Neural progenitor cell (in vitro differentiated cells): ENCODE results near the gene TRIM31. TPM values are rescaled to one million over a fixed set of nuclear protein-coding genes. Genes with fewer than 3 reads are reported as not detected.

Experiments used
- DNase-seq: peaks from one replicate; pipeline ENCODE4 v3.0.0-alpha.2; 2016; ENCODE audit warnings: low spot score
- H2AFZ ChIP-seq: fragments of 200-600 bp; sonication (generic); replicated peaks from 2 replicates; pipeline ENCODE4 v1.6.1; 2016; ENCODE audit warnings: antibody characterized with exemption
- H3F3A ChIP-seq: fragments of 200-600 bp; sonication (generic); 2 replicates; pipeline ENCODE4 v1.6.1; 2016; ENCODE audit warnings: antibody characterized with exemption, low read depth
- H3K27ac ChIP-seq: fragments of 200-600 bp; sonication (generic); 2 replicates; pipeline ENCODE4 v1.5.1; 2016; ENCODE audit warnings: mild to moderate bottlenecking
- H3K27me3 ChIP-seq: fragments of 200-600 bp; sonication (generic); 2 replicates; pipeline ENCODE4 v1.6.1; 2016; ENCODE audit warnings: mild to moderate bottlenecking, moderate library complexity
- H3K36me3 ChIP-seq: fragments of 200-600 bp; sonication (generic); 2 replicates; pipeline ENCODE4 v1.5.1; 2016
- H3K4me1 ChIP-seq: fragments of 200-600 bp; sonication (generic); 2 replicates; pipeline ENCODE4 v1.6.1; 2016; ENCODE audit warnings: mixed run types
- H3K4me2 ChIP-seq: fragments of 200-600 bp; sonication (generic); 2 replicates; pipeline ENCODE4 v1.6.1; 2016
- H3K4me3 ChIP-seq: fragments of 200-600 bp; sonication (generic); 2 replicates; pipeline ENCODE4 v1.5.1; 2016
- H3K79me2 ChIP-seq: fragments of 200-600 bp; sonication (generic); 2 replicates; pipeline ENCODE4 v1.6.1; 2016; ENCODE audit warnings: low read depth
- H3K9ac ChIP-seq: fragments of 200-600 bp; sonication (generic); 2 replicates; pipeline ENCODE4 v1.6.1; 2016
- H3K9me3 ChIP-seq: fragments of 200-600 bp; sonication (generic); 2 replicates; pipeline ENCODE4 v1.5.1; 2016; ENCODE audit warnings: low read depth
- H4K20me1 ChIP-seq: fragments of 200-600 bp; sonication (generic); 2 replicates; pipeline ENCODE4 v1.6.1; 2016; ENCODE audit warnings: low read depth
- H3K27ac Mint-ChIP-seq: 3 replicates; pipeline ENCODE4 v1.8.0; 2021; ENCODE audit warnings: mixed read lengths
- H3K27me3 Mint-ChIP-seq: 2 replicates; pipeline ENCODE4 v1.8.0; 2022; ENCODE audit warnings: low read depth, mild to moderate bottlenecking, inconsistent platforms, moderate library complexity, mixed read lengths; ENCODE audit not compliant: insufficient read depth
- H3K36me3 Mint-ChIP-seq: 3 replicates; pipeline ENCODE4 v1.8.0; 2021; ENCODE audit warnings: mixed read lengths
- H3K4me1 Mint-ChIP-seq: 3 replicates; pipeline ENCODE4 v1.8.0; 2021; ENCODE audit warnings: mixed read lengths
- H3K4me3 Mint-ChIP-seq: 3 replicates; pipeline ENCODE4 v1.8.0; 2021; ENCODE audit warnings: mild to moderate bottlenecking, moderate library complexity, mixed read lengths
- H3K9me3 Mint-ChIP-seq: 3 replicates; pipeline ENCODE4 v1.8.0; 2020; ENCODE audit warnings: mixed read lengths
- EZH2 ChIP-seq: fragments of 200-600 bp; sonication (generic); IDR thresholded peaks from 2 replicates; pipeline ENCODE4 v1.6.1; 2017; ENCODE audit warnings: antibody characterized with exemption, mild to moderate bottlenecking, moderate library complexity
- EZH2phosphoT487 ChIP-seq: fragments of 200-600 bp; sonication (generic); IDR thresholded peaks from 2 replicates; pipeline ENCODE4 v1.6.1; 2017; ENCODE audit warnings: antibody characterized with exemption
- total RNA-seq: library from RNA; depleted of rRNA; stranded (reverse); fragments of >200 nt; gene quantifications from 2 replicates; pipeline ENCODE4 v1.2.3, GENCODE V29; 2015; ENCODE audit warnings: low replicate concordance
- TF ChIP-seq, protein P1 (sequence below): fragments of 200-600 bp; sonication (generic); IDR thresholded peaks from 2 replicates; pipeline ENCODE4 v1.5.1; 2017; ENCODE audit warnings: antibody characterized with exemption, mild to moderate bottlenecking

TRIM31 gene
- total RNA-seq, 1 donor from 2014 or later = not detected

DNA sequence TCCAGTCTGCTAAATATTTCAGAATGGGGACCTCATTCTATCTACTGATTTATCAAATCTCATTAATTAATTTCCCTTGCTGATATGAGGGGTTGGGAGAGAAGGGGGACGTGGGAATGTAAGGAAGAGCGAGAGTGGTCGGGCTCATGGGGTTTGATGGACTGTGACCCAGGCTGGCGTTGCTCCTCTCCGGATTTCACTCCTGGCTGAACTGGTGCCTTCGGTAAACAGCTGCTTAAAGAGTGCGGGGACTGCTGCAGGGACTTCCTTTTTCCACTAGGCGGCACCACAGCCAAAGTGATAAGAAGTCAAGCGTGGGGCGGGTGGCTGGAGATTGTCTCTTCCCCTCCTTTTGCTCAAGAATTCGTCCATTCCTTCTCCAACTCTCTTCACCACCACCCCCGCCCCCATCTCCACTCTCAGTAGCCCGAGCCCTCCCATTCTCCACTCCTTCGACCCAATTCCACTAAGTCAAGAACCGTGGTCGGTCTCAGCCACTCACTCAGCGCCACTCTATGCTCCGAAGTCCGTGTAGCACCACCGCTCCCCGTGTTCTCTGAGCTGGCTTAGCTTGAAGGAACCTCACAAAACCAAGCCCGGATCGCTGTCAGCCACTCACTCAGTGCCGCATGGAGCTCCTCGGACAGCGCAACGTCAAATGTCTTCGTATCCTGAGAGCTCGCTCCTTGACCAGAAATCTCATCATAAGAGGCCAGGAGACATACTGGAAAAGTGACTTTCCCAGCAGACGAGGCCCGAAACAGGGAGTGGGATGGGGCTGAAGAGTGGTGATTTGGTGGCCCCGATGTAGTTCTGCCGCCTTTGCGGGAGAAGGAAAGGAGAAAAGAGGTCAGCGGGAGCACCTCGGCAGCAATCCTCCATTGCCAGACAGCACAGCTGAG, 9.7 kb downstream of the TRIM31 start:
- H3K4me3 Mint-ChIP-seq = peak overlapping the region; percentile 86
- H3K36me3 Mint-ChIP-seq = no peaks in the 10 kb centered on the region
- peak; percentile 93 for DNase-seq
- peaks cover 28% of the 10 kb centered on the region for H4K20me1 ChIP-seq
- peaks cover 55% of the 10 kb centered on the region for H3K27me3 Mint-ChIP-seq
- H3K4me1 Mint-ChIP-seq = peaks cover 28% of the 10 kb centered on the region
- H2AFZ ChIP-seq = peak overlapping the region; percentile 77
- no peaks in the 10 kb centered on the region for H3K36me3 ChIP-seq
- peaks cover 2% of the 10 kb centered on the region for H3K9me3 Mint-ChIP-seq
- H3K4me3 ChIP-seq = peak overlapping the region; percentile 47
- no peak overlapping the region for H3K27ac Mint-ChIP-seq
- H3F3A ChIP-seq = peaks cover 22% of the 10 kb centered on the region
- H3K27me3 ChIP-seq = peaks cover 100% of the 10 kb centered on the region
- H3K27ac ChIP-seq = no peak overlapping the region
- H3K4me2 ChIP-seq = peak overlapping the region; percentile 83
- H3K79me2 ChIP-seq = no peaks in the 10 kb centered on the region
- no peak overlapping the region for H3K9ac ChIP-seq
- peak; percentile 37 for TF ChIP-seq EZH2
- TF ChIP-seq EZH2phosphoT487 = no peak
- TF ChIP-seq, protein P1, sequence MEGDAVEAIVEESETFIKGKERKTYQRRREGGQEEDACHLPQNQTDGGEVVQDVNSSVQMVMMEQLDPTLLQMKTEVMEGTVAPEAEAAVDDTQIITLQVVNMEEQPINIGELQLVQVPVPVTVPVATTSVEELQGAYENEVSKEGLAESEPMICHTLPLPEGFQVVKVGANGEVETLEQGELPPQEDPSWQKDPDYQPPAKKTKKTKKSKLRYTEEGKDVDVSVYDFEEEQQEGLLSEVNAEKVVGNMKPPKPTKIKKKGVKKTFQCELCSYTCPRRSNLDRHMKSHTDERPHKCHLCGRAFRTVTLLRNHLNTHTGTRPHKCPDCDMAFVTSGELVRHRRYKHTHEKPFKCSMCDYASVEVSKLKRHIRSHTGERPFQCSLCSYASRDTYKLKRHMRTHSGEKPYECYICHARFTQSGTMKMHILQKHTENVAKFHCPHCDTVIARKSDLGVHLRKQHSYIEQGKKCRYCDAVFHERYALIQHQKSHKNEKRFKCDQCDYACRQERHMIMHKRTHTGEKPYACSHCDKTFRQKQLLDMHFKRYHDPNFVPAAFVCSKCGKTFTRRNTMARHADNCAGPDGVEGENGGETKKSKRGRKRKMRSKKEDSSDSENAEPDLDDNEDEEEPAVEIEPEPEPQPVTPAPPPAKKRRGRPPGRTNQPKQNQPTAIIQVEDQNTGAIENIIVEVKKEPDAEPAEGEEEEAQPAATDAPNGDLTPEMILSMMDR = peak; percentile 87
- H3K9me3 ChIP-seq = no peaks in the 10 kb centered on the region
- H3K4me1 ChIP-seq = peaks cover 14% of the 10 kb centered on the region

DNA sequence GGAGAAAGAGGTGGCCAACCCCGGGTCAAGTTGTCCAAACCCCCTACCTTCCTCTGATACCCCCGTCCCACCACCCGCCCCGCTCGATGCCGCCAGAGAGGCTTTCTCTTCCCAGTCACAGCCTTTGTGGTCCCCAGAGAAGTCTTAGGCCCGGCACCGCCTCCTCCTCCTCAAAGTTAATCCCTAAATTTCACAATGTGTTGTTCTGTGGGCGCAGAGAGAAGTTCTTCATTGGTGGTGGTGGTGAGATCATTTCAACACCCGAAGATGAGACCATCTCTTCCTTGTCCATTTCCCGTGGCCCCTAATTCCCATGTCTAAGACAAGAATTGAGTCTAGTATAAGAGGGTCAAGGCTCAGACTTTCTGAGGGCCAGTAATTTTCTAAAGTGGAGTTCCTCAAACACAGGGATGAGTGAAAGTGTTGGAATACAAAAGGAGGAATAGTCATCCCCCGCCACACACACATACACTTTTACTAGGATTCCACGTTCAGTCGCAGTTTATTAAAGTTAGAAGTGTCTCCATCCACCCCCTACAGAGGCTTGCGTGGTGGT, 10.4 kb downstream of the TRIM31 start:
- TF ChIP-seq EZH2 = no peak
- TF ChIP-seq, protein P1 = no peak
- TF ChIP-seq EZH2phosphoT487 = no peak

DNA sequence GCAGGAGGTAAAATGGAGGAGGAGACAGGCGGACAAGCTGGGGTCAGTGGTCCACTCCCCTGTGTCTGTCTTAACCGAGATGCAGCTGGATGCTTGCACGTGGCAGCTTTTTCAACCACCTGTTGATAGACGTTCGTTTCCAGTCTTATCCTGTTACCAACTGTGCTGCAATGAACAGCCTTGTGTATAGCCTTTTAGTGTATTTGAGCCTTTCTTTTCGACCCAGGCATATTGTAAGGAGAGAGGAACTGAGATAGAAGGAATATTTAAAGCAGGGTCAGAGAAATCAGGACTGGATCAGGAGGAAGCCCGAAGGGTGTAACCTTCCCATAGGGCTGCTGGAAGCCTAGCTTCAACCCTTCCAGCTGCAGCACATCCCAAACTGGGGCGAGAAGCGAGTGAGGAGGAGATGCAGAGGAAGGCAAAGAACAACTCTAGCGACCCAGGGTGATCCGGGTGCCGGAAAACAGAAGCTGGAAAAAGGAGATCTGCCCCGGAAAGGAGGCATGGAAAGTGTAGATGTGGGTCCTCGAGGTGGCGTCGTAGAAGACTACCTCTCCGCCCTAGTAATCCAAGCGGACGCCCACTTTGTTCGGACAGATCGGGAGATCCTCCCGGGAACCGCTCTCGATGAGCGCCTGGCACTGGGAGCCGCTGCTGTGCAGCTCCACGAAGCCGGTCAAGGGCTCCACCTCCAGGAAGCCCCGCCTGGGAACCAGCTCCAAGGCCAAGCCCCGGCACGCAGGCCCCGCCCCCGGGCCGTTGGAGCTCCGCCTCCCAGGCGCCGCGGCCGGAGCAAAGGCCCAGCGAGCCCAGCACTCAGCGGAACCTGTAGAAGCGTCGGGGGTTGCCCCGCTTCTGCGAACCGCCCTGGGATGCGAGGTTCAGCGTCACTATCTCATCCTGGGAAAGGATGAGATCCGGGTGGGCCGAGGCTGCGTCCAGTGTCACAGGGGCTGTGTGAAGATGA, 11.2 kb downstream of the TRIM31 start:
- Histone ChIP-seq H3K9ac (no peak overlapping the region), H3K36me3 (no peaks in the 10 kb centered on the region), H3K4me1 (peaks cover 14% of the 10 kb centered on the region), H3F3A (peaks cover 22% of the 10 kb centered on the region), H3K4me3 (peak overlapping the region; percentile 38), H3K27me3 (peaks cover 100% of the 10 kb centered on the region), H3K79me2 (no peaks in the 10 kb centered on the region), H3K27ac (no peak overlapping the region), H4K20me1 (peaks cover 28% of the 10 kb centered on the region), H2AFZ (peak overlapping the region; percentile 30), H3K4me2 (peak overlapping the region; percentile 83), H3K9me3 (no peaks in the 10 kb centered on the region)
- DNase-seq = peak; percentile 79
- H3K27ac Mint-ChIP-seq = no peak overlapping the region
- H3K36me3 Mint-ChIP-seq = no peaks in the 10 kb centered on the region
- peaks cover 28% of the 10 kb centered on the region for H3K4me1 Mint-ChIP-seq
- TF ChIP-seq, protein P1 = no peak
- TF ChIP-seq EZH2phosphoT487 = peak; percentile 66
- H3K27me3 Mint-ChIP-seq = peaks cover 66% of the 10 kb centered on the region
- H3K4me3 Mint-ChIP-seq = peak overlapping the region; percentile 86
- H3K9me3 Mint-ChIP-seq = peaks cover 2% of the 10 kb centered on the region

More for the DNA sequence above, 10.4 kb downstream of the TRIM31 start:
- no peak overlapping the region for H3K27ac ChIP-seq
- H3K9me3 Mint-ChIP-seq = peaks cover 2% of the 10 kb centered on the region
- H3K4me1 ChIP-seq = peaks cover 14% of the 10 kb centered on the region
- H3K9me3 ChIP-seq = no peaks in the 10 kb centered on the region
- peaks cover 22% of the 10 kb centered on the region for H3F3A ChIP-seq
- H3K36me3 ChIP-seq = no peaks in the 10 kb centered on the region
- peaks cover 28% of the 10 kb centered on the region for H4K20me1 ChIP-seq
- no peaks in the 10 kb centered on the region for H3K36me3 Mint-ChIP-seq
- peaks cover 100% of the 10 kb centered on the region for H3K27me3 ChIP-seq
- no peak overlapping the region for H3K9ac ChIP-seq
- peaks cover 61% of the 10 kb centered on the region for H3K27me3 Mint-ChIP-seq
- H3K4me1 Mint-ChIP-seq = peaks cover 28% of the 10 kb centered on the region
- H3K4me2 ChIP-seq = peak overlapping the region; percentile 83
- no peaks in the 10 kb centered on the region for H3K79me2 ChIP-seq
- no peak overlapping the region for H3K27ac Mint-ChIP-seq
- DNase-seq = peak; percentile 25
- peak overlapping the region; percentile 30 for H2AFZ ChIP-seq
- peak overlapping the region; percentile 86 for H3K4me3 Mint-ChIP-seq
- H3K4me3 ChIP-seq = peak overlapping the region; percentile 38
